Right lobe of liver (tissue), 4 donors: ENCODE data around the gene PLA2G5.

Experiments used
- POLR2A ChIP-seq: fragments of 450-650 bp; IDR thresholded peaks from one replicate; pipeline ENCODE4 v1.6.1; 2017; ENCODE audit warnings: antibody characterized with exemption, mild to moderate bottlenecking
- TF ChIP-seq, protein P1 (sequence below), 4 donors: fragments of 200-600 bp in 3 of 4; fragments of 450-650 bp in 1 of 4; IDR thresholded peaks; one replicate each; pipeline versions ENCODE4 v1.5.1 to v1.8.0; 2016 to 2022; ENCODE audit warnings: antibody characterized with exemption in 4 of 4, mild to moderate bottlenecking in 2 of 4
- donor health status: DM: no; HTN: no; CAD: no.
- donor health status: DM: no; HTN: no; CAD: no.
- donor health status: DM: no; HTN: yes; CAD: no.

GRCh38 chr1:20063861-20064292 lies 6.1 kb upstream of the PLA2G5 start:
- TF ChIP-seq, protein P1, sequence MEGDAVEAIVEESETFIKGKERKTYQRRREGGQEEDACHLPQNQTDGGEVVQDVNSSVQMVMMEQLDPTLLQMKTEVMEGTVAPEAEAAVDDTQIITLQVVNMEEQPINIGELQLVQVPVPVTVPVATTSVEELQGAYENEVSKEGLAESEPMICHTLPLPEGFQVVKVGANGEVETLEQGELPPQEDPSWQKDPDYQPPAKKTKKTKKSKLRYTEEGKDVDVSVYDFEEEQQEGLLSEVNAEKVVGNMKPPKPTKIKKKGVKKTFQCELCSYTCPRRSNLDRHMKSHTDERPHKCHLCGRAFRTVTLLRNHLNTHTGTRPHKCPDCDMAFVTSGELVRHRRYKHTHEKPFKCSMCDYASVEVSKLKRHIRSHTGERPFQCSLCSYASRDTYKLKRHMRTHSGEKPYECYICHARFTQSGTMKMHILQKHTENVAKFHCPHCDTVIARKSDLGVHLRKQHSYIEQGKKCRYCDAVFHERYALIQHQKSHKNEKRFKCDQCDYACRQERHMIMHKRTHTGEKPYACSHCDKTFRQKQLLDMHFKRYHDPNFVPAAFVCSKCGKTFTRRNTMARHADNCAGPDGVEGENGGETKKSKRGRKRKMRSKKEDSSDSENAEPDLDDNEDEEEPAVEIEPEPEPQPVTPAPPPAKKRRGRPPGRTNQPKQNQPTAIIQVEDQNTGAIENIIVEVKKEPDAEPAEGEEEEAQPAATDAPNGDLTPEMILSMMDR (IDR thresholded peaks at IDR 0.05), result no peak
- TF ChIP-seq POLR2A, result no peak
